Trophoblast cell (in vitro differentiated cells and primary cell): Measurements from ENCODE around the gene OR4F15.

Source experiments
- DNase-seq, 2 donors: peaks; one replicate each; pipeline ENCODE4 v3.0.0-alpha.2; 2016
- H2AFZ ChIP-seq: 2 replicates; pipeline ENCODE4 v1.6.1; 2013; ENCODE audit warnings: low read length, moderate library complexity, mild to moderate bottlenecking; ENCODE audit not compliant: insufficient read depth, poor library complexity
- H2AK5ac ChIP-seq: 2 replicates; pipeline ENCODE4 v1.6.1; 2013; ENCODE audit warnings: mild to moderate bottlenecking, low read length
- H2BK120ac ChIP-seq: 2 replicates; pipeline ENCODE4 v1.6.1; 2013; ENCODE audit warnings: low read length, mild to moderate bottlenecking, moderate library complexity; ENCODE audit not compliant: insufficient read depth, poor library complexity
- H2BK12ac ChIP-seq: 2 replicates; pipeline ENCODE4 v1.6.1; 2013; ENCODE audit warnings: mild to moderate bottlenecking, low read length, moderate library complexity
- H2BK5ac ChIP-seq: 2 replicates; pipeline ENCODE4 v1.6.1; 2013; ENCODE audit warnings: low read length, low read depth, moderate library complexity, mild to moderate bottlenecking; ENCODE audit not compliant: poor library complexity
- H3K14ac ChIP-seq: 2 replicates; pipeline ENCODE4 v1.6.1; 2013; ENCODE audit warnings: mild to moderate bottlenecking, low read length
- H3K18ac ChIP-seq: 2 replicates; pipeline ENCODE4 v1.6.1; 2013; ENCODE audit warnings: mild to moderate bottlenecking, low read length
- H3K23ac ChIP-seq: 2 replicates; pipeline ENCODE4 v1.6.1; 2013; ENCODE audit warnings: low read length
- H3K27ac ChIP-seq: 2 replicates; pipeline ENCODE4 v1.5.1; 2013; ENCODE audit warnings: low read depth, mild to moderate bottlenecking, inconsistent platforms, low read length, moderate library complexity
- H3K27me3 ChIP-seq: 2 replicates; pipeline ENCODE4 v1.6.1; 2013; ENCODE audit warnings: inconsistent platforms, mild to moderate bottlenecking, low read length, moderate library complexity; ENCODE audit not compliant: insufficient read depth
- H3K36me3 ChIP-seq, 2 experiments: 1 replicate in 1 of 2; 2 replicates in 1 of 2; pipeline ENCODE4 v1.6.1; 2013; ENCODE audit warnings: low read length in 2 of 2, mild to moderate bottlenecking in 2 of 2, moderate library complexity in 1 of 2; ENCODE audit not compliant: insufficient read depth in 2 of 2, control insufficient read depth in 1 of 2
- H3K4ac ChIP-seq: 2 replicates; pipeline ENCODE4 v1.6.1; 2013; ENCODE audit warnings: low read depth, mild to moderate bottlenecking, low read length, moderate library complexity
- H3K4me1 ChIP-seq, 2 experiments: 1 replicate in 1 of 2; 2 replicates in 1 of 2; pipeline ENCODE4 v1.6.1; 2013; ENCODE audit warnings: low read length in 2 of 2, mild to moderate bottlenecking in 2 of 2, moderate library complexity in 1 of 2; ENCODE audit not compliant: insufficient read depth in 2 of 2, control insufficient read depth in 1 of 2
- H3K4me2 ChIP-seq: 2 replicates; pipeline ENCODE4 v1.6.1; 2013; ENCODE audit warnings: inconsistent platforms, mild to moderate bottlenecking, low read length, moderate library complexity
- H3K4me3 ChIP-seq: 2 replicates; pipeline ENCODE4 v1.5.1; 2013; ENCODE audit warnings: mild to moderate bottlenecking, low read depth, low read length, inconsistent platforms
- H3K79me1 ChIP-seq: one replicate; pipeline ENCODE4 v1.6.1; 2013; ENCODE audit warnings: low read length
- H3K79me2 ChIP-seq: 2 replicates; pipeline ENCODE4 v1.6.1; 2013; ENCODE audit warnings: low read length, mild to moderate bottlenecking; ENCODE audit not compliant: control insufficient read depth, insufficient read depth, poor library complexity
- H3K9ac ChIP-seq: 2 replicates; pipeline ENCODE4 v1.6.1; 2013; ENCODE audit warnings: mild to moderate bottlenecking, low read length
- H3K9me3 ChIP-seq: 2 replicates; pipeline ENCODE4 v1.6.1; 2013; ENCODE audit warnings: low read depth, mild to moderate bottlenecking, control low read depth, inconsistent platforms, low read length; ENCODE audit not compliant: insufficient read depth
- H4K12ac ChIP-seq: 2 replicates; pipeline ENCODE4 v1.6.1; 2013; ENCODE audit warnings: low read depth, mild to moderate bottlenecking, low read length, moderate library complexity
- H4K8ac ChIP-seq: 2 replicates; pipeline ENCODE4 v1.6.1; 2013; ENCODE audit warnings: low read depth, mild to moderate bottlenecking, low read length, moderate library complexity
- H4K91ac ChIP-seq: one replicate; pipeline ENCODE4 v1.6.1; 2013; ENCODE audit warnings: low read depth, mild to moderate bottlenecking, low read length, moderate library complexity
- WGBS: extraction: QIAGEN DNeasy Blood & Tissue Kit; methylation state at CpG from one replicate; pipeline ENCODE4 v1.1.7; 2013; ENCODE audit warnings: missing lambda C conversion rate; ENCODE audit not compliant: insufficient read length, insufficient coverage; ENCODE audit errors: extremely low coverage; 5-methylcytosine and 5-hydroxymethylcytosine counted together

The OR4F15 gene

DNA sequence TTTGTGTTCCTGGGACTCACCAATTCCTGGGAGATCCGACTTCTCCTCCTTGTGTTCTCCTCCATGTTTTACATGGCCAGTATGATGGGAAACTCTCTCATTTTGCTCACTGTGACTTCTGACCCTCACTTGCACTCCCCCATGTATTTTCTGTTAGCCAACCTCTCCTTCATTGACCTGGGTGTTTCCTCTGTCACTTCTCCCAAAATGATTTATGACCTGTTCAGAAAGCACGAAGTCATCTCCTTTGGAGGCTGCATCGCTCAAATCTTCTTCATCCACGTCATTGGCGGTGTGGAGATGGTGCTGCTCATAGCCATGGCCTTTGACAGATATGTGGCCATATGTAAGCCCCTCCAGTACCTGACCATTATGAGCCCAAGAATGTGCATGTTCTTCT lies 16.8 kb downstream of the OR4F15 start:
- Histone ChIP-seq H2BK120ac (no peak overlapping the region), H2AK5ac (no peak overlapping the region), H3K36me3 (no peaks in the 10 kb centered on the region), H3K79me2 (no peaks in the 10 kb centered on the region), H3K9ac (no peak overlapping the region), H3K79me1 (no peaks in the 10 kb centered on the region), H3K4me1 (no peaks in the 10 kb centered on the region), H3K4me3 (no peak overlapping the region), H4K8ac (no peak overlapping the region), H4K12ac (no peak overlapping the region), H3K23ac (no peak overlapping the region), H3K27ac (no peak overlapping the region), H3K4me2 (no peak overlapping the region), H3K27me3 (no peaks in the 10 kb centered on the region), H2BK12ac (no peak overlapping the region), H3K14ac (no peak overlapping the region), H4K91ac (no peak overlapping the region), H3K4ac (no peak overlapping the region), H3K9me3 (peaks cover 1% of the 10 kb centered on the region), H2BK5ac (no peak overlapping the region), H3K18ac (no peak overlapping the region), H2AFZ (no peak overlapping the region)
- no CpG with 5 or more reads among the region's 5 CpGs for WGBS
- DNase-seq = no peak

DNA sequence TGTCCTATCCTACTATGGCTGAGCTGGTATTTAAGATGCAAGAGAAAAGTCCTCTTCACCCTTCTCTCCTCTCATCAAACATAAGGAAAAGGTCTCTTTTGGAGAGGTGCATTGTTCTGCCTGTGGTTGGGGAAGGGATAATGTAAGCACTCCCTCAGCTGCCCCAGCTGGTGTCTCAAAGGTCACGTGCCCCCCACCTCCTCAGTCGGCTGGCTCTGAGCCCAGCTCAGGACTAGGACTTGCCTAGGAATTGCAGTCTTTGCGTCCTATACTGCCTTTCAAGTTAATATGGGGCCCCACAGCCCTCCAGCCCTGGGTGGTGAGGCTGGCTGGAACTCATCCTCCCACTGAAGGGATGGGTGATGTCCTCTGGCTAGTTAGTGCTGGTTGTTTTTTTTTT lies 29.7 kb downstream of the OR4F15 start:
- Histone ChIP-seq H2AK5ac (no peak overlapping the region), H2AFZ (no peak overlapping the region), H3K18ac (no peak overlapping the region), H3K79me2 (no peaks in the 10 kb centered on the region), H3K4me2 (no peak overlapping the region), H3K27me3 (no peaks in the 10 kb centered on the region), H3K36me3 (no peaks in the 10 kb centered on the region), H3K79me1 (no peaks in the 10 kb centered on the region), H4K8ac (no peak overlapping the region), H2BK5ac (no peak overlapping the region), H3K14ac (no peak overlapping the region), H3K23ac (no peak overlapping the region), H3K4me3 (no peak overlapping the region), H2BK120ac (no peak overlapping the region), H4K91ac (no peak overlapping the region), H3K9ac (no peak overlapping the region), H3K4me1 (no peaks in the 10 kb centered on the region), H3K4ac (no peak overlapping the region), H4K12ac (no peak overlapping the region), H3K9me3 (peaks cover 2% of the 10 kb centered on the region), H2BK12ac (no peak overlapping the region), H3K27ac (no peak overlapping the region)
- no CpG with 5 or more reads among the region's 3 CpGs for WGBS
- DNase-seq = no peak

DNA sequence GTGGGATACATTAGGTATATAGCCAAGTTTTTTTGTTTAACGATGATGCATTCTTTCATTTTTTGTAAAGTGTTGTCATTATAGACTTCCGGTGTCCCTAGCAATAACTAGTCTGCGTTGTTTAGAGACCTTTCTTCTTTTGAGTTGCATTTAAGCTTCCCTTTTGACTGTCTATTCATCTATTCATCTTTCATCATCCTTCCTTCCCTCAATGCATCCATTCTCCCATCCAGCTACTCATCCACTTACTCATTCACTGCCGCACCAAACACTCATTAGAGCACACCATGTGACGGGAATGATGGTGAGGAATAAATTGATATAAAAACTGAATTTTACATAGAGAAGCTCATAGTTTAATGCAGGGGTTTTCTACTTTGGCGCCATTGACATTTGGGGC lies 32.9 kb downstream of the OR4F15 start:
- Histone ChIP-seq H3K27ac (no peak overlapping the region), H3K18ac (no peak overlapping the region), H3K79me2 (no peaks in the 10 kb centered on the region), H3K14ac (no peak overlapping the region), H2BK120ac (no peak overlapping the region), H3K36me3 (no peaks in the 10 kb centered on the region), H3K79me1 (no peaks in the 10 kb centered on the region), H4K8ac (no peak overlapping the region), H3K4me1 (no peaks in the 10 kb centered on the region), H3K27me3 (no peaks in the 10 kb centered on the region), H3K23ac (no peak overlapping the region), H2BK12ac (no peak overlapping the region), H3K4me3 (no peak overlapping the region), H4K91ac (no peak overlapping the region), H3K9ac (no peak overlapping the region), H2AFZ (no peak overlapping the region), H2AK5ac (no peak overlapping the region), H3K4ac (no peak overlapping the region), H3K4me2 (no peak overlapping the region), H3K9me3 (peaks cover 2% of the 10 kb centered on the region), H4K12ac (no peak overlapping the region), H2BK5ac (no peak overlapping the region)
- no peak for DNase-seq
- no CpG with 5 or more reads among the region's 6 CpGs for WGBS

DNA sequence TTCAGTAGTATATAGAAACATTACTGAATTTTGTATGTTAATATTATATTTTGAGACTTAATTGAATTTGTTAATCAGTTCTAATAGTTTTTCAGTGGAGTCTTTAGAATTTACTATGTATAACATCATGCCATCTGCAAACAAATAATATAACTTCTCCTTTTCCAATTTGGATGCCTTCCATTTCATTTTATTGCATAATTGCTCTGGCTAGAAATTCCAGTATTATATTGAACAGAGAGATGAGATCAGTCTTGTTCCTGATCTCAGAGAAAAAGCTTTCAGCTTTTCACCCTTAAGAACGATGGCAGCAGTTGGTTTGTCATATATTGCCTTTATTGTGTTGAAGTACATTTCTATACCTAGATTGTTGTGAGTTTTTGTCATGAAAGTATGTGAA lies 40.4 kb downstream of the OR4F15 start:
- no peaks in the 10 kb centered on the region for H3K79me2 ChIP-seq
- no peak overlapping the region for H3K18ac ChIP-seq
- no peaks in the 10 kb centered on the region for H3K79me1 ChIP-seq
- WGBS = no CpG with 5 or more reads among the region's 1 CpG
- no peaks in the 10 kb centered on the region for H3K9me3 ChIP-seq
- no peak overlapping the region for H2BK120ac ChIP-seq
- H3K27ac ChIP-seq = no peak overlapping the region
- no peak overlapping the region for H3K9ac ChIP-seq
- no peak overlapping the region for H4K91ac ChIP-seq
- H4K12ac ChIP-seq = no peak overlapping the region
- H2BK5ac ChIP-seq = no peak overlapping the region
- DNase-seq = no peak
- H3K4ac ChIP-seq = no peak overlapping the region
- H4K8ac ChIP-seq = no peak overlapping the region
- no peak overlapping the region for H3K14ac ChIP-seq
- H2AFZ ChIP-seq = no peak overlapping the region
- no peaks in the 10 kb centered on the region for H3K27me3 ChIP-seq
- H3K4me2 ChIP-seq = no peak overlapping the region
- H3K4me1 ChIP-seq = no peaks in the 10 kb centered on the region
- H3K4me3 ChIP-seq = no peak overlapping the region
- no peak overlapping the region for H2BK12ac ChIP-seq
- no peak overlapping the region for H2AK5ac ChIP-seq
- no peak overlapping the region for H3K23ac ChIP-seq
- H3K36me3 ChIP-seq = no peaks in the 10 kb centered on the region
